ENCODE data around the gene COPB2.

Gene COPB2

GRCh38 chr3:139318826-139319225 is 70.6 kb downstream of the COPB2 start:
- H3K27ac ChIP-seq = no peak overlapping the region; the same call in 1 of the 2 replicates
- TF ChIP-seq, protein P1, sequence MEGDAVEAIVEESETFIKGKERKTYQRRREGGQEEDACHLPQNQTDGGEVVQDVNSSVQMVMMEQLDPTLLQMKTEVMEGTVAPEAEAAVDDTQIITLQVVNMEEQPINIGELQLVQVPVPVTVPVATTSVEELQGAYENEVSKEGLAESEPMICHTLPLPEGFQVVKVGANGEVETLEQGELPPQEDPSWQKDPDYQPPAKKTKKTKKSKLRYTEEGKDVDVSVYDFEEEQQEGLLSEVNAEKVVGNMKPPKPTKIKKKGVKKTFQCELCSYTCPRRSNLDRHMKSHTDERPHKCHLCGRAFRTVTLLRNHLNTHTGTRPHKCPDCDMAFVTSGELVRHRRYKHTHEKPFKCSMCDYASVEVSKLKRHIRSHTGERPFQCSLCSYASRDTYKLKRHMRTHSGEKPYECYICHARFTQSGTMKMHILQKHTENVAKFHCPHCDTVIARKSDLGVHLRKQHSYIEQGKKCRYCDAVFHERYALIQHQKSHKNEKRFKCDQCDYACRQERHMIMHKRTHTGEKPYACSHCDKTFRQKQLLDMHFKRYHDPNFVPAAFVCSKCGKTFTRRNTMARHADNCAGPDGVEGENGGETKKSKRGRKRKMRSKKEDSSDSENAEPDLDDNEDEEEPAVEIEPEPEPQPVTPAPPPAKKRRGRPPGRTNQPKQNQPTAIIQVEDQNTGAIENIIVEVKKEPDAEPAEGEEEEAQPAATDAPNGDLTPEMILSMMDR (conservative IDR thresholded peaks at IDR 0.05) = no peak

DNA sequence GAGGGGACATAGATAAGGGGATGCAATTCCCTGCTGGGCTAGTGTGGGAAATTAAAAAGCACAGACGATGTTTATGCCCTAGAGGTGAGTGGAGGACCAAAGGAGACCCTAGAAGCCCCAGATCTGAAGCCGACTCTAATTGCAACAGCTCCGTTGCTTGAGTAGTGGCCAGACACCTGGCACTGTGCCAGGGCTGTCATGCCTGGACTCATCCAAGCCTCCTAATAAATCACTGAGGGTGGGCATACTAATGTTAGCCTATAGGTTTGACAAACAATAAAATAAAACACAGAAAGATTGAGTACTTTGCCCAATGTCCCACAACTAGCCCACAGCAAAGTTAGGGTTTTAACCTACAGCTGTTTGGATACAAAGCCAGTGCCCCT is 71.0 kb downstream of the COPB2 start:
- no peak overlapping the region; the same call in 1 of the 2 replicates for H3K27ac ChIP-seq
- TF ChIP-seq, protein P1 (conservative IDR thresholded peaks at IDR 0.05) = no peak

DNA sequence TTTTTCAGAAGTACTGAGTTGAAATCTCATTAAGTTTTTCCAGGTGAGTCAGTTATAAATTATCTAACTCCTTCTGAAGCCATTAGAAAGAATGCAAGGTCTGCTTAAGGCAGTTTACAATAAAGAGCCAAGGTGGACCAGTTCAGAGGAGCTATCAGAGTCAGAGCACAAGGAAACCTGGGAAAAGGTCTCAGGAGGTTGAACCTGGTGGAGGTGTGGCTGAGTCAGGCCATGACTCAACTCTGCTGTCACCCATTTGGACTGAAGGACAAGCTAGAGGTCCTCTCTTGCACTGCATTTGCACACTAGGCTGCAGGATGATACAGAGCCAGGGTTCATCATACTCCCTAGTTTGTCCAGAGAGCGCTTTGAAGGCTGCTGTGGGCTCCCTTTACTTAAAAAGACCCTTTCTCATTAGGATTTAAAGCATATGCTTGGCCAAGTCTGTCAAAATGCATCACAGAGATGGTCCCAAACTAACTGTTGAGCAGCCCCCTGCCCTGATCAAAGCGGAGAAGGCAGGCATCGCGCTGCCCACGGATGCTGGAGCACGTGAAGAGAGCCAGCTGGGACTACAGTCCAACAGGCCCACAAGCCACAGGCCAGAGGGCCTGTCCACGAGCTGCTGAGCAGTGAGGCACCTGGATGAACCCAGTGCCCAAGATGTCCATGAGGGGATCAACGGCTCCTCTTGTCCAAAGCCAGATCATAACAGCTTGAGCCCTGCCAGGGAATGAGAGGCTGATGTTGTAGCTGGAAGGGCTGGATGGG is 71.6 kb downstream of the COPB2 start:
- no peak overlapping the region; the same call in 1 of the 2 replicates for H3K27ac ChIP-seq
- TF ChIP-seq, protein P1 (conservative IDR thresholded peaks at IDR 0.05) = no peak

- TF ChIP-seq, protein P1 (conservative IDR thresholded peaks at IDR 0.05) = no peak
- H3K27ac ChIP-seq = no peak overlapping the region; the same call in 1 of the 2 replicates
Observed at GRCh38 chr3:139317215-139317614, 72.2 kb downstream of the COPB2 start.

DNA sequence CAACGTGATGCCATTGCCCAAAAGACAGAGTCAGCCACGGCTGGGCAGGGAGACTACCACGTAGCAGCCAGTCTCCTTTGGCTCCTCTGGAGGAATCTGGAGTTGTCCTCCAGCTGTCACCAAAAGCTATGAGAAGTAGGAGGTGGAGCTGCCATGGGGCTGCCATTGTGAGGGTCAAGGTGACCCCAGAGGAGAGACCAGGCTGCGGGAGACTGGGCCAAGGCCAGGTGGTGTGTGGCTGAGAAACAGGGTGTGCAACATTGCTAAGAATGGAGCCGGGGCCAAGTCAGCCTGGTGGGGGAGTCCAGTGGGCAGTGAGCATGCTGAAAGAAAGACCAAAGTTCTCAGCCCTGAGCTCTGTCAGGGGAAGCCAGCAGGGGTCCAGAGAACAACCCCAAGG is 75.5 kb downstream of the COPB2 start:
- no peak overlapping the region for H3K27ac ChIP-seq
- TF ChIP-seq, protein P1 (conservative IDR thresholded peaks at IDR 0.05) = no peak

GRCh38 chr3:139312959-139313358 is 76.5 kb downstream of the COPB2 start:
- no peak overlapping the region for H3K27ac ChIP-seq

DNA sequence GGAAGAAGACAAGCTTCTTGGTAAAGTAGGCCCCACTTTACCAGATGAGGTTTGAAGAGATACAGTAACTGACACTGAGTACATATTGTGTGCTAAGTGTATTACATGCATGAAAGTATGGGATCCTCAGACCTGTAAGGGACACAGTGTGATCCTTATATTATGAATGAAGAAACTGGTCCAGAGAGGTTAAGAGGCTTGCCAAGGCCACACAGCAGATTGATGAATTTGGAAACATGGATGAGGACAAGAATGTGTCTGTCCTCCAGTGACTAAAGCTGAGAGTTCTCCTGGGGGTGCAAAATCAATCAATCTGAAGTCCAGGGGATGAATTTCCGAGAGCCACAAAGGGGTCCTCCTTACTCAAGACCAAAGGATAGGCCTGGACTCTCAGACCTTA is 77.0 kb downstream of the COPB2 start:
- TF ChIP-seq, protein P1 (conservative IDR thresholded peaks at IDR 0.05) = no peak

More at GRCh38 chr3:139312959-139313358, 76.5 kb downstream of the COPB2 start:
- TF ChIP-seq, protein P1 (conservative IDR thresholded peaks at IDR 0.05) = no peak

More for the DNA sequence above, 77.0 kb downstream of the COPB2 start:
- no peak overlapping the region for H3K27ac ChIP-seq
